MM.1S (cell line): ENCODE measurements around the gene ENGASE.

Source experiments
- DNase-seq: peaks from one replicate; pipeline ENCODE4 v3.0.0-alpha.2; 2015
- H2AFZ ChIP-seq: fragments of 300-600 bp; sonication (generic); 2 replicates; pipeline ENCODE4 v1.6.0; 2016; ENCODE audit warnings: antibody characterized with exemption, low read length
- H3F3A ChIP-seq: fragments of 300-600 bp; sonication (generic); 2 replicates; pipeline ENCODE4 v1.6.1; 2016; ENCODE audit warnings: mild to moderate bottlenecking, antibody characterized with exemption, low read length, moderate library complexity, mixed read lengths; ENCODE audit not compliant: insufficient read depth
- H3K27ac ChIP-seq: fragments of 300-600 bp; sonication (generic); 2 replicates; pipeline ENCODE4 v1.5.1; 2016; ENCODE audit warnings: mild to moderate bottlenecking, low read length
- H3K27me3 ChIP-seq: fragments of 300-600 bp; sonication (generic); replicated peaks from 2 replicates; pipeline ENCODE4 v1.6.0; 2016; ENCODE audit warnings: low read length; ENCODE audit not compliant: insufficient read depth
- H3K36me3 ChIP-seq: fragments of 300-600 bp; sonication (generic); replicated peaks from 2 replicates; pipeline ENCODE4 v1.6.1; 2016; ENCODE audit warnings: mild to moderate bottlenecking, low read length, mixed read lengths; ENCODE audit not compliant: insufficient read depth
- H3K4me1 ChIP-seq: fragments of 300-600 bp; sonication (generic); 2 replicates; pipeline ENCODE4 v1.6.1; 2016; ENCODE audit warnings: low read length, mixed read lengths
- H3K4me2 ChIP-seq: fragments of 300-600 bp; sonication (generic); 2 replicates; pipeline ENCODE4 v1.6.0; 2016; ENCODE audit warnings: low read depth, low read length
- H3K4me3 ChIP-seq: fragments of 300-600 bp; sonication (generic); 2 replicates; pipeline ENCODE4 v1.5.1; 2016; ENCODE audit warnings: low read length, mixed read lengths
- H3K79me2 ChIP-seq: fragments of 300-600 bp; sonication (generic); 2 replicates; pipeline ENCODE4 v1.6.1; 2016; ENCODE audit warnings: mixed run types, low read length, mixed read lengths
- H3K9ac ChIP-seq: fragments of 300-600 bp; sonication (generic); 2 replicates; pipeline ENCODE4 v1.6.1; 2016; ENCODE audit warnings: low read length, mixed read lengths
- H3K9me2 ChIP-seq: fragments of 300-600 bp; sonication (generic); replicated peaks from 2 replicates; pipeline ENCODE4 v1.6.1; 2016; ENCODE audit warnings: mild to moderate bottlenecking, low read length, mixed read lengths; ENCODE audit not compliant: insufficient read depth
- H3K9me3 ChIP-seq: fragments of 300-600 bp; sonication (generic); replicated peaks from 2 replicates; pipeline ENCODE4 v1.6.1; 2016; ENCODE audit warnings: mild to moderate bottlenecking, low read length, mixed read lengths; ENCODE audit not compliant: insufficient read depth
- H4K20me1 ChIP-seq: fragments of 300-600 bp; sonication (generic); 2 replicates; pipeline ENCODE4 v1.6.1; 2016; ENCODE audit warnings: mild to moderate bottlenecking, low read length, moderate library complexity, mixed read lengths; ENCODE audit not compliant: insufficient read depth
- EZH2 ChIP-seq: fragments of 300-600 bp; sonication (generic); optimal IDR thresholded peaks from 2 replicates; pipeline ENCODE3; 2017; ENCODE audit warnings: low read depth, mild to moderate bottlenecking, antibody characterized with exemption, low read length, mixed read lengths
- EZH2phosphoT487 ChIP-seq: fragments of 300-600 bp; sonication (generic); IDR thresholded peaks from 2 replicates; pipeline ENCODE4 v1.6.1; 2018; ENCODE audit warnings: antibody characterized with exemption, low read length
- TF ChIP-seq, protein P1 (sequence below): fragments of 300-600 bp; sonication (generic); IDR thresholded peaks from 2 replicates; pipeline ENCODE4 v1.5.1; 2016; ENCODE audit warnings: antibody characterized with exemption, low read length, mixed read lengths

ENGASE gene

DNA sequence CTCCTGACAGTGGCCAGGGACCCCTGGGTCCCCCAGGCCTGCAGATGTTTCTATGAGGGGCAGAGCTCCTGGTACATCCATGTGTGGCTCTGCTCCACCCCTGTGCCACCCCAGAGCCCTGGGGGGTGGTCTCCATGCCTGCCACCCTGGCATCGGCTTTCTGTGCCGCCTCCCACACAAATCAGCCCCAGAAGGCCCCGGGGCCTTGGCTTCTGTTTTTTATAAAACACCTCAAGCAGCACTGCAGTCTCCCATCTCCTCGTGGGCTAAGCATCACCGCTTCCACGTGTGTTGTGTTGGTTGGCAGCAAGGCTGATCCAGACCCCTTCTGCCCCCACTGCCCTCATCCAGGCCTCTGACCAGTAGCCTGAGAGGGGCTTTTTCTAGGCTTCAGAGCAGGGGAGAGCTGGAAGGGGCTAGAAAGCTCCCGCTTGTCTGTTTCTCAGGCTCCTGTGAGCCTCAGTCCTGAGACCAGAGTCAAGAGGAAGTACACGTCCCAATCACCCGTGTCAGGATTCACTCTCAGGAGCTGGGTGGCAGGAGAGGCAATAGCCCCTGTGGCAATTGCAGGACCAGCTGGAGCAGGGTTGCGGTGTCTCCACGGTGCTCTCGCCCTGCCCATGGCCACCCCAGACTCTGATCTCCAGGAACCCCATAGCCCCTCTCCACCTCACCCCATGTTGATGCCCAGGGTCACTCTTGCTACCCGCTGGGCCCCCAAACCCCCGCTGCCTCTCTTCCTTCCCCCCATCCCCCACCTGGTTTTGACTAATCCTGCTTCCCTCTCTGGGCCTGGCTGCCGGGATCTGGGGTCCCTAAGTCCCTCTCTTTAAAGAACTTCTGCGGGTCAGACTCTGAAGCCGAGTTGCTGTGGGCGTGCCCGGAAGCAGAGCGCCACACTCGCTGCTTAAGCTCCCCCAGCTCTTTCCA, 25.5 kb upstream of the ENGASE start:
- H3K9me3 ChIP-seq, result no peaks in the 10 kb centered on the region
- no peaks in the 10 kb centered on the region for H3F3A ChIP-seq
- H3K36me3 ChIP-seq, result no peaks in the 10 kb centered on the region
- TF ChIP-seq EZH2phosphoT487, result no peak
- TF ChIP-seq, protein P1, sequence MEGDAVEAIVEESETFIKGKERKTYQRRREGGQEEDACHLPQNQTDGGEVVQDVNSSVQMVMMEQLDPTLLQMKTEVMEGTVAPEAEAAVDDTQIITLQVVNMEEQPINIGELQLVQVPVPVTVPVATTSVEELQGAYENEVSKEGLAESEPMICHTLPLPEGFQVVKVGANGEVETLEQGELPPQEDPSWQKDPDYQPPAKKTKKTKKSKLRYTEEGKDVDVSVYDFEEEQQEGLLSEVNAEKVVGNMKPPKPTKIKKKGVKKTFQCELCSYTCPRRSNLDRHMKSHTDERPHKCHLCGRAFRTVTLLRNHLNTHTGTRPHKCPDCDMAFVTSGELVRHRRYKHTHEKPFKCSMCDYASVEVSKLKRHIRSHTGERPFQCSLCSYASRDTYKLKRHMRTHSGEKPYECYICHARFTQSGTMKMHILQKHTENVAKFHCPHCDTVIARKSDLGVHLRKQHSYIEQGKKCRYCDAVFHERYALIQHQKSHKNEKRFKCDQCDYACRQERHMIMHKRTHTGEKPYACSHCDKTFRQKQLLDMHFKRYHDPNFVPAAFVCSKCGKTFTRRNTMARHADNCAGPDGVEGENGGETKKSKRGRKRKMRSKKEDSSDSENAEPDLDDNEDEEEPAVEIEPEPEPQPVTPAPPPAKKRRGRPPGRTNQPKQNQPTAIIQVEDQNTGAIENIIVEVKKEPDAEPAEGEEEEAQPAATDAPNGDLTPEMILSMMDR, result no peak
- no peak for TF ChIP-seq EZH2
- no peaks in the 10 kb centered on the region for H3K4me1 ChIP-seq
- peak overlapping the region; percentile 23 for H3K4me2 ChIP-seq
- no peak for DNase-seq
- H3K27ac ChIP-seq, result no peak overlapping the region
- H2AFZ ChIP-seq, result 0 out of 2 replicates have a peak overlapping the region, but pooled peaks have one; percentile 49
- H3K9me2 ChIP-seq, result no peaks in the 10 kb centered on the region
- H3K79me2 ChIP-seq, result no peaks in the 10 kb centered on the region
- H3K4me3 ChIP-seq, result no peak overlapping the region
- peaks cover 97% of the 10 kb centered on the region for H3K27me3 ChIP-seq
- no peaks in the 10 kb centered on the region for H4K20me1 ChIP-seq
- H3K9ac ChIP-seq, result no peak overlapping the region

DNA sequence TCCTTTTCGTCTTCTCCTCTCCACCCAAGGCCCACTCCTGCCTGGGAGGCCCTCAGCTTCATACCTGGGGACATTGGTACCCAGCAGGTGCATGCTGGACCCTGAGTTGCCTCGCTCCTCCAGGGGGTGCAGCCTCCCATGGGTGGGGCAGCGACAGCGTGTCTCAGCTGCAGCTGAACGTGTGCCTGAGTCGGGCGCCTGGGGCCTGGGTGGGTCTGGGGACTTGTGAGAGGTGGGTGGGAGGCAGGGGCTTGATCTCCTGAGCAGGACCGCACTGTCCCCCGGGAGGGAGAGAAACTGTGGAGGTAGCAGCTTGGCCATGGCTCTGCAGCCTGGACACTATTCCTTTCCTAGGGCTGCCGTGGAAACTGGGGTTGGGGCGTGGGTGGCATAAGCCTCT, 24.8 kb upstream of the ENGASE start:
- no peaks in the 10 kb centered on the region for H3K9me3 ChIP-seq

DNA sequence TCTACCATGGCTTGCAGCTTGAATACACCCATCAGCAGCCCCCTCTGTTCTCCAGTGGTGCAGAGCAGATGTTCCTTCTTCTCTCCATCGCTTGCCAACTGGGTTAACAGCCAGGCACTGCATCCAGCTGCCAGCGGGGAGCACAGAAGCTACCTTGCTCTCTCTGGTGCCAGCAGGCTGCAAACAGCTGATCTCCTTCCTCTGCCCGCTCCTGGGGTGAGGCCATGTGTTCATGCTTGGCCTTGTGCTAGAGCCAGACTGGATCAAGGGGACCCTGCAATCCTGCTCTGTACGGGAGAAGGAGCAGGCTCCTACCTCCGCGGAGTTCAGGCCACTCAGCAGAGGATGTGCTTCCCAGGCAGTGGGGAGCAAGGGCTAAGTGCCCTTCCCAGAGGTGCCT, 24.1 kb upstream of the ENGASE start:
- no peaks in the 10 kb centered on the region for H3K36me3 ChIP-seq
- H3K79me2 ChIP-seq, result no peaks in the 10 kb centered on the region
- no peaks in the 10 kb centered on the region for H3K9me3 ChIP-seq
- H4K20me1 ChIP-seq, result no peaks in the 10 kb centered on the region
- H3K27me3 ChIP-seq, result peaks cover 97% of the 10 kb centered on the region
- H2AFZ ChIP-seq, result no peak overlapping the region
- H3K4me1 ChIP-seq, result no peaks in the 10 kb centered on the region
- TF ChIP-seq EZH2phosphoT487 (no peak), EZH2 (no peak)
- TF ChIP-seq, protein P1, result no peak
- H3K9ac ChIP-seq, result no peak overlapping the region
- H3K4me2 ChIP-seq, result no peak overlapping the region
- H3K27ac ChIP-seq, result no peak overlapping the region
- H3K4me3 ChIP-seq, result no peak overlapping the region
- H3K9me2 ChIP-seq, result no peaks in the 10 kb centered on the region
- no peaks in the 10 kb centered on the region for H3F3A ChIP-seq
- DNase-seq, result no peak

More for the DNA sequence above, 24.8 kb upstream of the ENGASE start:
- H3K27ac ChIP-seq, result no peak overlapping the region
- H3K4me2 ChIP-seq, result peak overlapping the region; percentile 23
- no peaks in the 10 kb centered on the region for H4K20me1 ChIP-seq
- no peaks in the 10 kb centered on the region for H3K36me3 ChIP-seq
- H2AFZ ChIP-seq, result 0 out of 2 replicates have a peak overlapping the region, but pooled peaks have one; percentile 49
- no peaks in the 10 kb centered on the region for H3K9me2 ChIP-seq
- no peaks in the 10 kb centered on the region for H3K79me2 ChIP-seq
- H3K27me3 ChIP-seq, result peaks cover 97% of the 10 kb centered on the region
- H3K4me3 ChIP-seq, result no peak overlapping the region
- no peaks in the 10 kb centered on the region for H3F3A ChIP-seq
- DNase-seq, result no peak
- no peaks in the 10 kb centered on the region for H3K4me1 ChIP-seq
- TF ChIP-seq, protein P1, result no peak
- TF ChIP-seq EZH2phosphoT487 (no peak), EZH2 (no peak)
- H3K9ac ChIP-seq, result no peak overlapping the region
